T-cell (primary cell): Measurements from ENCODE around the gene PTPRM. TPM values are rescaled to one million over a fixed set of nuclear protein-coding genes. Genes with fewer than 3 reads are reported as not detected.

ENCODE experiments used
- ATAC-seq, 4 experiments: fragments of 200-7000 bp in 3 of 4; fragments of 150-1000 bp in 1 of 4; cut with Tn5 transposase; replicated peaks in 1 of 4; 1 replicate in 3 of 4; 2 replicates in 1 of 4; pipeline ENCODE4 v1.10.0; 2021; ENCODE audit warnings: moderate library complexity in 3 of 4, mild to moderate bottlenecking in 2 of 4, moderate number of reproducible peaks in 1 of 4
- CTCF ChIA-PET, 2 donors: fragments of 300-600 bp; sonication (Branson Sonifier 250); formaldehyde crosslinking; loops; one replicate each; lab custom pipeline; 2022; ENCODE audit warnings: antibody characterized with exemption in 2 of 2; lab: Charles Lee
- POLR2A ChIA-PET, 2 donors: fragments of 300-600 bp; sonication (Branson Sonifier 250); formaldehyde crosslinking; loops; one replicate each; lab custom pipeline; 2022; ENCODE audit warnings: antibody characterized with exemption in 2 of 2; lab: Charles Lee
- DNase-seq, 35 experiments: peaks; one replicate each; pipeline versions ENCODE4 v3.0.0 to v3.0.0-alpha.2; 2013 to 2023
- H3K27ac ChIP-seq: one replicate; pipeline ENCODE4 v1.5.1; 2013; ENCODE audit warnings: low read length
- H3K27me3 ChIP-seq, 2 experiments: replicated peaks in 1 of 2; 1 replicate in 1 of 2; 2 replicates in 1 of 2; pipeline versions ENCODE4 v1.6.1 to v1.7.0; 2013; ENCODE audit warnings: low read length in 1 of 2, mixed read lengths in 1 of 2; ENCODE audit not compliant: control insufficient read depth in 2 of 2, insufficient read depth in 2 of 2; ENCODE audit errors: extremely low read depth in 1 of 2
- H3K36me3 ChIP-seq, 2 donors: 1 replicate in 1 of 2; 2 replicates in 1 of 2; pipeline versions ENCODE4 v1.6.1 to v1.7.0; 2013; ENCODE audit warnings: low read length in 1 of 2; ENCODE audit not compliant: control insufficient read depth in 2 of 2, insufficient read depth in 1 of 2; ENCODE audit errors: extremely low read depth in 1 of 2
- H3K4me1 ChIP-seq, 2 experiments: 1 replicate in 1 of 2; 2 replicates in 1 of 2; pipeline versions ENCODE4 v1.6.1 to v1.7.0; 2013; ENCODE audit warnings: low read length in 2 of 2, mixed read lengths in 1 of 2; ENCODE audit not compliant: insufficient read depth in 2 of 2, control insufficient read depth in 1 of 2; ENCODE audit errors: extremely low read depth in 1 of 2
- H3K4me3 ChIP-seq, 2 donors: 1 replicate in 1 of 2; 2 replicates in 1 of 2; pipeline versions ENCODE4 v1.5.1 to v1.7.0; 2013; ENCODE audit warnings: mild to moderate bottlenecking in 2 of 2, low read length in 1 of 2, moderate library complexity in 1 of 2; ENCODE audit not compliant: control insufficient read depth in 1 of 2; ENCODE audit errors: extremely low read depth in 1 of 2
- H3K9me3 ChIP-seq: 2 replicates; pipeline ENCODE4 v1.7.0; 2013
- H3K27ac Mint-ChIP-seq, 2 donors: one replicate each; pipeline ENCODE4 v1.8.0; 2020 to 2021; ENCODE audit warnings: mild to moderate bottlenecking in 2 of 2, mixed read lengths in 2 of 2
- H3K27me3 Mint-ChIP-seq, 2 donors: one replicate each; pipeline ENCODE4 v1.8.0; 2021 to 2022; ENCODE audit warnings: mixed read lengths in 2 of 2
- H3K36me3 Mint-ChIP-seq: one replicate; pipeline ENCODE4 v1.8.0; 2021; ENCODE audit warnings: mixed read lengths
- H3K4me1 Mint-ChIP-seq, 3 donors: one replicate each; pipeline ENCODE4 v1.8.0; 2020 to 2022; ENCODE audit warnings: mixed read lengths in 3 of 3, mild to moderate bottlenecking in 1 of 3
- H3K4me3 Mint-ChIP-seq, 3 donors: one replicate each; pipeline ENCODE4 v1.8.0; 2020 to 2022; ENCODE audit warnings: mild to moderate bottlenecking in 3 of 3, mixed read lengths in 3 of 3, moderate library complexity in 3 of 3
- H3K9me3 Mint-ChIP-seq, 3 donors: one replicate each; pipeline ENCODE4 v1.8.0; 2020 to 2022; ENCODE audit warnings: mixed read lengths in 3 of 3
- WGBS: methylation state at CpG from one replicate; pipeline ENCODE4 v1.1.5; 2013; ENCODE audit warnings: missing lambda C conversion rate; ENCODE audit not compliant: insufficient coverage; 5-methylcytosine and 5-hydroxymethylcytosine counted together
- total RNA-seq, 35 experiments: library from RNA in 6 of 35; stranded (reverse) in 6 of 35; fragments of 120-200 nt in 1 of 35; gene quantifications; one replicate each; pipeline versions ENCODE4 v1.2.1 to v1.2.4 and lab custom pipeline; 2013 to 2026

Gene PTPRM
- total RNA-seq, 5 donors from 2014 or later (not counting 1 experiment from before 2014, with no cell fraction given) = 4.1 to 47.4 (median 7.1) TPM

DNA sequence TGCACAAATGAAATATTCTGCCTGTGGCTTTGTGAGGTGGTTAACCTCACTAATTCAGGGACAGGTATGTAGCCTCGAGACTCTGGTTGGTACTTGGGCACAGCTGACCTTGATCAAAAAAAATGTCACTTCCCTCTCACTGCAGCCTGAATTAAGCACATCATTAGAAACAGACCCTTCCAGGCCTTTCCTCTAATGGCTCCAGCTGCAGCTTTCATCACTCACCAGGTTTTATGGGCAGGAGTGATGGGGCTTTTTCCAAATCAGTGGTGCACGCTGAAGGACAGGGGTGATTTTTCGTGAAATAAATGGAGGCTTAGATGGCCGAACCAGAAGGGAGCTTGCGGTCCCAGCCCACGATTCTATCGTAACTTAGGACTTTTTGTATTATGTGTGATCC lies 829.1 kb downstream of the PTPRM start:
- ATAC-seq = no peak
- H3K27ac Mint-ChIP-seq = no peak overlapping the region
- H3K4me1 Mint-ChIP-seq = no peaks in the 10 kb centered on the region
- H3K9me3 Mint-ChIP-seq = no peaks in the 10 kb centered on the region
- H3K27me3 Mint-ChIP-seq = no peaks in the 10 kb centered on the region
- 94% methylated on average over 6 of the region's 7 CpGs for WGBS
- POLR2A ChIA-PET = no interaction called here
- Histone ChIP-seq H3K27ac (no peak overlapping the region), H3K36me3 (peaks cover 2 to 5% of the 10 kb centered on the region in 2 donors), H3K4me3 (no peak overlapping the region), H3K4me1 (no peaks in the 10 kb centered on the region), H3K9me3 (no peaks in the 10 kb centered on the region), H3K27me3 (no peaks in the 10 kb centered on the region)
- DNase-seq = no peak
- H3K4me3 Mint-ChIP-seq = no peak overlapping the region
- no peaks in the 10 kb centered on the region for H3K36me3 Mint-ChIP-seq
- CTCF ChIA-PET = interaction anchor here in 1 of 2 donors (0.6 kb wide), 1 partner anchor 159 kb away, joined by 6 read pairs; no protein-coding TSS in a partner anchor

DNA sequence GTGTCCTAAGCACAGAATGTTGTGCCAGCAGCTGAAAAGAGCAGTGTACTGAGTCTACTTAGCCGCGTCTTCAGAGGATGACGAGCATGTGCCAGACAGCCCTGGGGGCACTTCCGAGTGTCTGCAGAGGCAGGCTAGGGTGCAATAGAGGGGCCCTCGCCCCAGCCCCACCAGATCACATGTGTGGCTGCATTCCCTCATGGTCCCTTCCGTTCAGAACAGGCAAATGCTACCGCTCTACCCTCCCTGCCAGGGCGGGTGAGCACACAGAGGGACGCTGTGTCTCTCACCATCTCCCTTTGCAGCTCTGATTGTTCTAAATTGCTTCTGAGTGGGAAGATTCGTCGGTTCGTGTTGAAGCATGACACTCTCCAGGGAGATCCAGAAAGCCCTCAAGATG lies 829.9 kb downstream of the PTPRM start:
- Histone ChIP-seq H3K36me3 (peaks cover 2 to 5% of the 10 kb centered on the region in 2 donors), H3K27ac (no peak overlapping the region), H3K4me1 (no peaks in the 10 kb centered on the region), H3K9me3 (no peaks in the 10 kb centered on the region), H3K4me3 (no peak overlapping the region), H3K27me3 (no peaks in the 10 kb centered on the region)
- H3K4me1 Mint-ChIP-seq = no peaks in the 10 kb centered on the region
- no peak overlapping the region for H3K27ac Mint-ChIP-seq
- no peaks in the 10 kb centered on the region for H3K9me3 Mint-ChIP-seq
- ATAC-seq = no peak
- no peaks in the 10 kb centered on the region for H3K27me3 Mint-ChIP-seq
- no peak for DNase-seq
- POLR2A ChIA-PET = no interaction called here
- WGBS = 83% methylated on average over 4 of the region's 12 CpGs
- H3K36me3 Mint-ChIP-seq = no peaks in the 10 kb centered on the region
- H3K4me3 Mint-ChIP-seq = no peak overlapping the region
- CTCF ChIA-PET = no interaction called here

DNA sequence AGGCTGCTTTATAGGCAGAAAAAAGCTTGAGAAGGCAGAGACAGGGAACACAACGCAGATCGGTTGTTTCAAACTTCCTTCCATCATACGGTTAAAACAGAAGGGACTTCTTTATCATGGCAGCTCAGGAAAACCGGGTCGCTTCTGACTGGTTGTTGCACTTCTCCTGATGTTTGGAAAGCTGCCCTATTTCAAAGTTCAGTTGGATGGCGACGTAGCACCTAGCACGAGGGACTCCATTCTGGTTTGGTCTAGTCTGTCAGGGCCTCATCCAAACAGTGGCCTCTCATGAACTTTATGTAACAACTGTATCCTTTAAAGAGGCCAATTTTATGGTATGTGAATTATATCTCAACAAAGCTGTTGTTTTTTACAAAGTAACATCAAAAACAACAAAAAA lies 832.0 kb downstream of the PTPRM start:
- WGBS = 97% methylated on average over 5 of the region's 8 CpGs
- Mint-ChIP-seq H3K27ac (no peak overlapping the region), H3K4me3 (no peak overlapping the region), H3K36me3 (no peaks in the 10 kb centered on the region), H3K27me3 (no peaks in the 10 kb centered on the region), H3K4me1 (no peaks in the 10 kb centered on the region), H3K9me3 (peaks cover 0 to 1% (median 0%) of the 10 kb centered on the region in 3 donors)
- Histone ChIP-seq H3K36me3 (peaks cover 2 to 5% of the 10 kb centered on the region in 2 donors), H3K9me3 (no peaks in the 10 kb centered on the region), H3K4me3 (no peak overlapping the region), H3K4me1 (no peaks in the 10 kb centered on the region), H3K27ac (no peak overlapping the region), H3K27me3 (no peaks in the 10 kb centered on the region)
- ATAC-seq (no peak), DNase-seq (no peak)
- ChIA-PET POLR2A (no interaction called here), CTCF (no interaction called here)

DNA sequence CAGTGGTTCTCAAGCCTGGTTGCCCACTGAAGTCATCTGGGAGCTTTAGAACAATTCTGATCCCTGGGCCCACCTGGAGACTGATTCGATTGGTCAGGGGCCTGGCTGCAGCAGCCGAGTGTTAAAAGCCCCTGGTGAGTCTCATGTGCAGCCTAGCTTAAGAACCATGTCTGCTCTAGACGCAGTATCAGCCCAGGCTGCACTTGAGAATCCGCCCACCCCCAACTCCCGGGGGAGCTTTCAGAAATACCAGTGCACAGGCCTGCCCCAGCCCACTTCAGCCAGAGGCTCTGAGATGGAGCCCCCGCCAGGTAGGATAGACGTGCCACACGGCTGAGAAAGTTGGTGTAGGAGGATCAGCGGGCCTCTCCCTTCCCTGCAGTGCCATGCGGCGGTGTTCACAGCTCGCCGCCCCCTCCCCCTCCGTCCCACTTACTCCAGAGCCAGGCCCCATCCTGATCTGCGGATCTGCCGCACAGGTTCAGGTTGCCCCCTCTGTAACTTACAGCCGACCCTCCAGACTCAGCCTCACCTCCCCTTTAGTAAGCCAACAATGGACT lies 833.2 kb downstream of the PTPRM start:
- POLR2A ChIA-PET = no interaction called here
- Mint-ChIP-seq H3K4me1 (no peaks in the 10 kb centered on the region), H3K27ac (no peak overlapping the region), H3K9me3 (peaks cover 0 to 3% (median 0%) of the 10 kb centered on the region in 3 donors), H3K4me3 (no peak overlapping the region), H3K36me3 (peaks cover under 1% of the 10 kb centered on the region), H3K27me3 (no peaks in the 10 kb centered on the region)
- ATAC-seq (no peak), DNase-seq (no peak)
- H3K36me3 ChIP-seq = peaks cover 2 to 5% of the 10 kb centered on the region in 2 donors
- no peak overlapping the region for H3K27ac ChIP-seq
- no peaks in the 10 kb centered on the region for H3K4me1 ChIP-seq
- no peak overlapping the region for H3K4me3 ChIP-seq
- no peaks in the 10 kb centered on the region for H3K27me3 ChIP-seq
- WGBS = 94% methylated on average over 10 of the region's 17 CpGs
- H3K9me3 ChIP-seq = no peaks in the 10 kb centered on the region
- CTCF ChIA-PET = no interaction called here

DNA sequence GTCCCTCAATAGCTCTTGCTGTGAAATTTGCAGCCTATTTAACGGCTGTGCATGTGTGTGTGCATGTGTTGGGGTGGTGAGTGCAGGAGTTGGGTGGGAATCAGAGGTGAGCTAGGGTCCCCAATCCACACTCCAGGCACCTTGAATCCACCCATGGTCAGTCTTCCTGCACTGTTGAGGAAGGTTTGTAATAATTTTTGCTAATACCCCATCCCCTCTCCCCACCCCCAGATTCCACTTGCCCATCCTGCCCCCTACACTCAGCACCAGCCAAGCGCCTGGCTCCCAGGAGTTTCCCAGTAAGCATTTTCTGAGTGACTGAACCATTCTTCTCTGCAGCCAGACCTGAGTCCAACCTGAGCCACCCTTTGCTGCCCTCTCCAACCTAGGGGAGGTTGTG lies 833.7 kb downstream of the PTPRM start:
- peaks cover 3% of the 10 kb centered on the region for H3K36me3 Mint-ChIP-seq
- no peaks in the 10 kb centered on the region for H3K4me1 ChIP-seq
- POLR2A ChIA-PET = no interaction called here
- no peaks in the 10 kb centered on the region for H3K4me1 Mint-ChIP-seq
- H3K4me3 Mint-ChIP-seq = no peak overlapping the region
- H3K4me3 ChIP-seq = no peak overlapping the region
- ATAC-seq (no peak), DNase-seq (no peak)
- H3K27me3 ChIP-seq = no peaks in the 10 kb centered on the region
- CTCF ChIA-PET = no interaction called here
- no CpG with 5 or more reads among the region's 2 CpGs for WGBS
- peaks cover 2 to 5% of the 10 kb centered on the region in 2 donors for H3K36me3 ChIP-seq
- H3K9me3 ChIP-seq = no peaks in the 10 kb centered on the region
- no peaks in the 10 kb centered on the region for H3K27me3 Mint-ChIP-seq
- H3K9me3 Mint-ChIP-seq = peaks cover 0 to 3% (median 0%) of the 10 kb centered on the region in 3 donors
- no peak overlapping the region for H3K27ac Mint-ChIP-seq
- no peak overlapping the region for H3K27ac ChIP-seq

DNA sequence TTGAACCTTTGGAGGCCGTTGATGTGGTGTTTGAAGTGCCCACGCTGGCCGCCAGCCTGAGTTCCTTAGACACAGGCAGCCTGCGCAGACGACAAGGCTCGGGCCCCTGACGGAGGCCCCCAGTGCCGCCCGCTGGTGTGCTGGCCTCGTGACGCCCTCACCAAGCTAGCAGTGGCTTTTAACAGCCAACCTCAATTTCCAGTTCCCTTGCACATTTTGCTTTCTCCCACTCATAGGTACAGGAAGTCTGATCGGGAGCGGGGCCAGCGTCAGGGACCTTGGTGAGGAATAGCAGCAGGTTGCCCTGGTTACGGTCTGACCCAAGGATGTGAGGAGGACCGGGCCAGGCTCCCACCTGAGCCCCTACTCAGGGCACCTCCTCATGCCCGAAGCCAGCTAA lies 834.5 kb downstream of the PTPRM start:
- no peak for ATAC-seq
- Histone ChIP-seq H3K27ac (no peak overlapping the region), H3K4me1 (no peaks in the 10 kb centered on the region), H3K27me3 (no peaks in the 10 kb centered on the region), H3K9me3 (no peaks in the 10 kb centered on the region), H3K36me3 (peaks cover 2 to 5% of the 10 kb centered on the region in 2 donors), H3K4me3 (no peak overlapping the region)
- CTCF ChIA-PET = no interaction called here
- WGBS = 94% methylated on average over 14 of the region's 17 CpGs
- Mint-ChIP-seq H3K27ac (no peak overlapping the region), H3K4me3 (no peak overlapping the region), H3K4me1 (no peaks in the 10 kb centered on the region), H3K27me3 (no peaks in the 10 kb centered on the region), H3K36me3 (peaks cover 3% of the 10 kb centered on the region), H3K9me3 (peaks cover 0 to 3% (median 0%) of the 10 kb centered on the region in 3 donors)
- no peak for DNase-seq
- POLR2A ChIA-PET = no interaction called here

DNA sequence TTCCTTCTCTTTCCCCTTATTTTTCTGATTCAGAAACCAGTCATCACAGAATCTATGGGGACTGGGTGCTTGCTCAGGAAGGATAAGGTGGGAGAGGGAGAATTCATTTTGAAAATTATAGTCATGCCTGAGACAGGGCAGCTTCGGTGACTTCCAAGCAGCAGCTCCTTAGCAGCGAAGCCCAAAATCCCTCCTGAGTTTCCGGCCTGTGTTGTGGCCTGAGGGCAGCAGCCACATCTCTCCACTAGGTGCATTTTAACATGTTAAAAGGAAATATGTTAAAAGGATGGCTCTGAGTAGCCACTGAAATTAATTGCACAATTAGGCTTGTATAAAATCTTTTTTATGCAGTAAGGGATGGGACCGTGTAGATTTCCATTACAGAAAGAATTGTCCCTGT lies 835.1 kb downstream of the PTPRM start:
- CTCF ChIA-PET = no interaction called here
- Histone ChIP-seq H3K9me3 (no peaks in the 10 kb centered on the region), H3K4me3 (no peak overlapping the region), H3K36me3 (peaks cover 2 to 5% of the 10 kb centered on the region in 2 donors), H3K27ac (no peak overlapping the region), H3K4me1 (no peaks in the 10 kb centered on the region), H3K27me3 (no peaks in the 10 kb centered on the region)
- no peaks in the 10 kb centered on the region for H3K4me1 Mint-ChIP-seq
- H3K36me3 Mint-ChIP-seq = peaks cover 3% of the 10 kb centered on the region
- ATAC-seq = no peak
- 100% methylated on average over 2 of the region's 4 CpGs for WGBS
- H3K9me3 Mint-ChIP-seq = peaks cover 0 to 3% (median 0%) of the 10 kb centered on the region in 3 donors
- H3K27me3 Mint-ChIP-seq = no peaks in the 10 kb centered on the region
- H3K27ac Mint-ChIP-seq = no peak overlapping the region
- POLR2A ChIA-PET = no interaction called here
- no peak for DNase-seq
- no peak overlapping the region for H3K4me3 Mint-ChIP-seq
